ENCODE measurements around the gene GALNT12. TPM values are rescaled to one million over a fixed set of nuclear protein-coding genes. Genes with fewer than 3 reads are reported as not detected.

The GALNT12 gene
- total and polyA plus RNA-seq, 8 donors: 9.0 to 212 (median 41.8) TPM

GRCh38 chr9:98773721-98774120 is 33.7 kb upstream of the GALNT12 start:
- peaks cover 44 to 81% (median 77%) of the 10 kb centered on the region in 4 donors for H3K36me3 ChIP-seq
- TF ChIP-seq POLR2A (IDR thresholded peaks at IDR 0.05) (no peak), POLR2AphosphoS5 (IDR thresholded peaks at IDR 0.05) (no peak), CTCF (IDR thresholded peaks at IDR 0.05) (no peak), EP300 (IDR thresholded peaks at IDR 0.05) (no peak)
- no peak for DNase-seq
- no peaks in the 10 kb centered on the region for H3K9me3 ChIP-seq
- intact Hi-C loops (cut with DNase I; ENCODE audit: low total_unique reads): loop anchor here (10.0 kb wide), 1 partner anchor 459 kb away; no protein-coding TSS in a partner anchor
- no peak overlapping the region for H3K27ac ChIP-seq
- H3K4me1 ChIP-seq: peaks cover 0 to under 1% (median 0%) of the 10 kb centered on the region in 4 donors
- no peak overlapping the region for H3K4me3 ChIP-seq
- 91 to 97% (median 94%) methylated on average over 15 of the region's 15 CpGs for WGBS, 5 donors
- no peaks in the 10 kb centered on the region for H3K27me3 ChIP-seq

- intact Hi-C loops (cut with DNase I; ENCODE audit: low total_unique reads): loop anchor here (10.0 kb wide), 1 partner anchor 460 kb away; no protein-coding TSS in a partner anchor
- Histone ChIP-seq H3K4me3 (no peak overlapping the region), H3K27me3 (no peaks in the 10 kb centered on the region), H3K9me3 (no peaks in the 10 kb centered on the region), H3K4me1 (peaks cover 0 to 5% (median 0%) of the 10 kb centered on the region in 4 donors), H3K36me3 (peaks cover 43 to 76% (median 67%) of the 10 kb centered on the region in 4 donors), H3K27ac (no peak overlapping the region)
- TF ChIP-seq CTCF (IDR thresholded peaks at IDR 0.05) (peak in 1 of 7 experiments; percentile 18), POLR2A (IDR thresholded peaks at IDR 0.05) (no peak)
- peak in 1 of 2 donors; percentile 24 for DNase-seq
- WGBS, 5 donors: 85 to 91% (median 88%) methylated on average over 8 to 9 of the region's 9 CpGs
Observed at GRCh38 chr9:98774746-98775145, 32.7 kb upstream of the GALNT12 start.

- intact Hi-C loops (cut with DNase I; ENCODE audit: low total_unique reads): loop anchor here (10.0 kb wide), 1 partner anchor 461 kb away; no protein-coding TSS in a partner anchor
- DNase-seq: peak in 1 of 2 donors; percentile 82
Observed at GRCh38 chr9:98775831-98776441, 31.5 kb upstream of the GALNT12 start.

GRCh38 chr9:98777618-98778017 is 29.9 kb upstream of the GALNT12 start:
- intact Hi-C loops (cut with DNase I; ENCODE audit: low total_unique reads): loop anchor here (10.0 kb wide), 1 partner anchor 463 kb away; no protein-coding TSS in a partner anchor
- Histone ChIP-seq H3K27me3 (no peaks in the 10 kb centered on the region), H3K36me3 (peaks cover 23 to 76% (median 53%) of the 10 kb centered on the region in 4 donors), H3K4me1 (peaks cover 0 to 16% (median 6%) of the 10 kb centered on the region in 4 donors), H3K9me3 (no peaks in the 10 kb centered on the region), H3K4me3 (no peak overlapping the region), H3K27ac (no peak overlapping the region)
- WGBS, 5 donors: 87 to 99% (median 94%) methylated on average over 4 of the region's 4 CpGs
- DNase-seq: no peak
- TF ChIP-seq CTCF (IDR thresholded peaks at IDR 0.05): no peak
- TF ChIP-seq POLR2A (IDR thresholded peaks at IDR 0.05): no peak
- no peak for TF ChIP-seq EP300 (IDR thresholded peaks at IDR 0.05)
- TF ChIP-seq POLR2AphosphoS5 (IDR thresholded peaks at IDR 0.05): no peak

More at GRCh38 chr9:98775831-98776441, 31.5 kb upstream of the GALNT12 start:
- no peak overlapping the region for H3K4me3 ChIP-seq
- no peaks in the 10 kb centered on the region for H3K9me3 ChIP-seq
- H3K27ac ChIP-seq: no peak overlapping the region
- 44 to 53% (median 52%) methylated on average over 8 of the region's 8 CpGs for WGBS, 5 donors
- no peaks in the 10 kb centered on the region for H3K27me3 ChIP-seq
- H3K36me3 ChIP-seq: peaks cover 38 to 76% (median 56%) of the 10 kb centered on the region in 4 donors
- no peak for TF ChIP-seq EP300 (IDR thresholded peaks at IDR 0.05)
- TF ChIP-seq CTCF (IDR thresholded peaks at IDR 0.05): peak in 4 of 7 experiments; percentile 32 to 52 (median 44)
- TF ChIP-seq POLR2AphosphoS5 (IDR thresholded peaks at IDR 0.05): no peak
- H3K4me1 ChIP-seq: peaks cover 0 to 5% (median 0%) of the 10 kb centered on the region in 4 donors
